ENCODE results near the gene HELZ2. TPM values are rescaled to one million over a fixed set of nuclear protein-coding genes. Genes with fewer than 3 reads are reported as not detected.

The HELZ2 gene
- total RNA-seq, 1 experiment from 2014 or later: 27.9 TPM

GRCh38 chr20:63548542-63548941, 25.5 kb downstream of the HELZ2 start:
- Histone ChIP-seq H3K23ac (ENCODE audit: insufficient read length, low read depth, low read length) (no peak overlapping the region), H2AFZ (ENCODE audit: low read length) (no peak overlapping the region), H4K20me1 (ENCODE audit: control insufficient read depth, insufficient read depth, insufficient read length) (peaks cover 3% of the 10 kb centered on the region), H2BK20ac (ENCODE audit: low read depth, low read length, poor library complexity, severe bottlenecking) (no peak overlapping the region), H3K79me1 (ENCODE audit: insufficient read depth, low read depth, low read length, poor library complexity, severe bottlenecking) (no peaks in the 10 kb centered on the region), H3K27me3 (ENCODE audit: insufficient read depth, low read length) (no peaks in the 10 kb centered on the region), H3K23me2 (ENCODE audit: insufficient read length, low read depth, low read length, poor library complexity, severe bottlenecking) (peaks cover 4% of the 10 kb centered on the region), H3K9me3 (ENCODE audit: control insufficient read depth, low read depth, low read length) (no peaks in the 10 kb centered on the region), H3K27ac (ENCODE audit: insufficient read length, low read depth, low read length) (no peak overlapping the region), H3K14ac (ENCODE audit: insufficient read depth, low read length) (no peak overlapping the region), H3K4me2 (ENCODE audit: insufficient read depth, insufficient read length, low read length) (no peak overlapping the region), H3K4ac (ENCODE audit: low read depth, low read length) (no peak overlapping the region), H2AK5ac (ENCODE audit: insufficient read length, low read length) (no peak overlapping the region), H3T11ph (ENCODE audit: low read length) (no peak overlapping the region), H2BK5ac (ENCODE audit: insufficient read length, low read length) (no peak overlapping the region), H2BK15ac (ENCODE audit: low read depth, low read length) (no peak overlapping the region), H4K5ac (ENCODE audit: insufficient read length, low read depth, low read length) (no peak overlapping the region), H2BK120ac (ENCODE audit: low read depth, low read length, poor library complexity, severe bottlenecking) (no peak overlapping the region), H4K91ac (ENCODE audit: insufficient read length, low read depth, low read length) (no peak overlapping the region), H4K8ac (replicated peaks; ENCODE audit: insufficient read length, low read depth, low read length) (no peak overlapping the region), H3K18ac (ENCODE audit: insufficient read length, low read depth, low read length) (no peak overlapping the region), H3K79me2 (ENCODE audit: insufficient read depth, low read length) (no peaks in the 10 kb centered on the region), H3K56ac (ENCODE audit: insufficient read length, low read depth, low read length) (no peak overlapping the region), H3K4me1 (ENCODE audit: insufficient read depth, low read length) (no peaks in the 10 kb centered on the region; the same call in 1 of the 2 replicates), H2BK12ac (ENCODE audit: insufficient read length, low read depth, low read length) (no peak overlapping the region), H3K9ac (ENCODE audit: extremely low read depth, insufficient read length, low read length) (no peak overlapping the region)
- H3K27me3 Mint-ChIP-seq (ENCODE audit: low read depth): no peaks in the 10 kb centered on the region
- H3K4me1 Mint-ChIP-seq: peaks cover 22 to 40% of the 10 kb centered on the region in 2 experiments
- no peak for DNase-seq
- WGBS (ENCODE audit: extremely low coverage, insufficient read length, low lambda C conversion rate): no CpG with 5 or more reads among the region's 11 CpGs
- H3K4me3 Mint-ChIP-seq: no peak overlapping the region
- no peaks in the 10 kb centered on the region; a peak in 1 of 7 replicates for H3K36me3 Mint-ChIP-seq (ENCODE audit: insufficient read depth in 1 of 3, low read depth in 3 of 3)
- no peak overlapping the region for H3K27ac Mint-ChIP-seq
- TF ChIP-seq, protein P1, sequence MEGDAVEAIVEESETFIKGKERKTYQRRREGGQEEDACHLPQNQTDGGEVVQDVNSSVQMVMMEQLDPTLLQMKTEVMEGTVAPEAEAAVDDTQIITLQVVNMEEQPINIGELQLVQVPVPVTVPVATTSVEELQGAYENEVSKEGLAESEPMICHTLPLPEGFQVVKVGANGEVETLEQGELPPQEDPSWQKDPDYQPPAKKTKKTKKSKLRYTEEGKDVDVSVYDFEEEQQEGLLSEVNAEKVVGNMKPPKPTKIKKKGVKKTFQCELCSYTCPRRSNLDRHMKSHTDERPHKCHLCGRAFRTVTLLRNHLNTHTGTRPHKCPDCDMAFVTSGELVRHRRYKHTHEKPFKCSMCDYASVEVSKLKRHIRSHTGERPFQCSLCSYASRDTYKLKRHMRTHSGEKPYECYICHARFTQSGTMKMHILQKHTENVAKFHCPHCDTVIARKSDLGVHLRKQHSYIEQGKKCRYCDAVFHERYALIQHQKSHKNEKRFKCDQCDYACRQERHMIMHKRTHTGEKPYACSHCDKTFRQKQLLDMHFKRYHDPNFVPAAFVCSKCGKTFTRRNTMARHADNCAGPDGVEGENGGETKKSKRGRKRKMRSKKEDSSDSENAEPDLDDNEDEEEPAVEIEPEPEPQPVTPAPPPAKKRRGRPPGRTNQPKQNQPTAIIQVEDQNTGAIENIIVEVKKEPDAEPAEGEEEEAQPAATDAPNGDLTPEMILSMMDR (conservative IDR thresholded peaks at IDR 0.05): no peak
- no peaks in the 10 kb centered on the region for H3K9me3 Mint-ChIP-seq
